ENCODE results near the gene NCBP3.

NCBP3 gene, protein sequence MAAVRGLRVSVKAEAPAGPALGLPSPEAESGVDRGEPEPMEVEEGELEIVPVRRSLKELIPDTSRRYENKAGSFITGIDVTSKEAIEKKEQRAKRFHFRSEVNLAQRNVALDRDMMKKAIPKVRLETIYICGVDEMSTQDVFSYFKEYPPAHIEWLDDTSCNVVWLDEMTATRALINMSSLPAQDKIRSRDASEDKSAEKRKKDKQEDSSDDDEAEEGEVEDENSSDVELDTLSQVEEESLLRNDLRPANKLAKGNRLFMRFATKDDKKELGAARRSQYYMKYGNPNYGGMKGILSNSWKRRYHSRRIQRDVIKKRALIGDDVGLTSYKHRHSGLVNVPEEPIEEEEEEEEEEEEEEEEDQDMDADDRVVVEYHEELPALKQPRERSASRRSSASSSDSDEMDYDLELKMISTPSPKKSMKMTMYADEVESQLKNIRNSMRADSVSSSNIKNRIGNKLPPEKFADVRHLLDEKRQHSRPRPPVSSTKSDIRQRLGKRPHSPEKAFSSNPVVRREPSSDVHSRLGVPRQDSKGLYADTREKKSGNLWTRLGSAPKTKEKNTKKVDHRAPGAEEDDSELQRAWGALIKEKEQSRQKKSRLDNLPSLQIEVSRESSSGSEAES

DNA sequence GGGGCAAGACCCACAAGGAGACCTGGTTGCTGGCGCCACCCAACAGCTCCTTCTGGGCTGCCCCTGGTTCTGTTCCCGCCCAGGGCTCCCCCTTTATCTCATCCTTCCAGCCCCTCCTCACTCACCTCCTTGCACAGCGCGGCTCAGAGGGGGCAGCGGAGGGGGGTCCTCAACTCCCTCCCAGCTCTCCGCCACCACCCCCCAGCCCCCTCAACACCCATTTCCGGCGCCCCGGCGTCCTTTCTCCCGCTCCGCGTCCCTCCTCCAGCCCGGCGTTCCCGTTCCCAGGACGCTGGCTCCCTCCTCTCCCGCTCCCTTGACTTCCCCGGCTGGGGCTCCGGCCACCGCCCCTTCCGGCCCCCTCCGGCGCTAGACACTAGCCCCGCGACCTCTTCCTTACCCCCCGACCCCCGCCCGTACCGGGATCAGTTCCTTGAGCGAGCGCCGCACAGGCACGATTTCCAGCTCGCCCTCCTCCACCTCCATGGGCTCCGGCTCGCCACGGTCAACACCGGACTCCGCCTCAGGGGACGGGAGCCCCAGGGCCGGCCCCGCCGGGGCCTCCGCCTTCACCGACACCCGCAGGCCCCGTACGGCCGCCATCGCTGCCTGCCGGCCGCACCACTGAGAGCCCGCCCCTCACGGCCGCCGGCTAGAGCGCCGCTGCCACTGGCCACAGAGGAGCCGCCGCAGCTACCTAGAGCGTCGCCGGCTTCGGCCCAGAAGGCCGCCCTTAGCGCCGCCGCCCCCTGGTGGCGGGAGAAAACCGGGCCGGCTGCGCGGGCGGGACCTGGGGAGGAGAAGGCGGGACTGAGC lies at the start of gene NCBP3:
TSS of gene NCBP3 (minus strand) at position 626 of the 816 bp plus-strand sequence. CDS start at position 603, 23 bp downstream.
- peaks cover 0 to 25% (median 14%) of the 10 kb centered on the region in 5 donors for H3K36me3 ChIP-seq (ENCODE audit: control insufficient read depth in 5 of 5, insufficient read depth in 5 of 5, low read length in 5 of 5)
- peaks cover 4 to 19% (median 10%) of the 10 kb centered on the region in 5 donors for H3K4me1 ChIP-seq (ENCODE audit: control insufficient read depth in 5 of 5, insufficient read depth in 5 of 5, low read length in 5 of 5)
- peak within 1 kb of the TSS; percentile 52 to 96 (median 93) for H3K9ac ChIP-seq (ENCODE audit: low read length in 5 of 5)
- peaks cover 0 to 5% (median 0%) of the 10 kb centered on the region in 5 donors for H3K27me3 ChIP-seq (ENCODE audit: control insufficient read depth in 5 of 5, insufficient read depth in 4 of 5, low read length in 5 of 5)
- no peaks in the 10 kb centered on the region for H3K9me3 ChIP-seq (ENCODE audit: control insufficient read depth in 5 of 5, low read length in 5 of 5)
- H3K4me3 ChIP-seq (ENCODE audit: low read depth in 1 of 5, low read length in 5 of 5): peak within 1 kb of the TSS; percentile 83 to 95 (median 90)
- peak within 1 kb of the TSS; percentile 83 for H3K27ac ChIP-seq (ENCODE audit: low read depth, low read length)

DNA sequence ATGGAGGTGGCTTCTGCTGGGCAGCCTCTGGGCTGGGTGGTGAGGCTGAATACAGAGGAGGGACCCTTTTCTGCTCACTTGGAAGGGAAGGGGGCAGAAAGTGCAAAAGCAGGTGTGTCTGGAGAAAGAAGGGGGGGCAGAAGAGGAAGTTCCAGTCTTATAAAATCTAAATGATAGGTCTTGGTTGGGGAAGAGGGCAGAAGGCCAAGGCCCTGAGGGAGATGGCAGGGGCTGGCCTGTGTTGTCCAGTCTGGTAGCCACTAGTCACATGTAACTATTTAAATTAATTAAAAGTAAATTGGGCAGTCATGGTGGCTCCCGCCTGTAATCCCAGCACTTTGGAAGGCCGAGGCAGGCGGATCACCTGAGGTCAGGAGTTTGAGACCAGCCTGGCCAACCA lies 49.3 kb upstream of the NCBP3 start:
- H3K36me3 ChIP-seq (ENCODE audit: control insufficient read depth in 5 of 5, insufficient read depth in 5 of 5, low read length in 5 of 5): no peaks in the 10 kb centered on the region
- peak overlapping the region; percentile 50 for H3K27ac ChIP-seq (ENCODE audit: low read depth, low read length)
- no peak overlapping the region for H3K9ac ChIP-seq (ENCODE audit: low read length in 5 of 5)
- peaks cover 0 to 2% (median 0%) of the 10 kb centered on the region in 5 donors for H3K27me3 ChIP-seq (ENCODE audit: control insufficient read depth in 5 of 5, insufficient read depth in 4 of 5, low read length in 5 of 5)
- peaks cover 6 to 50% (median 45%) of the 10 kb centered on the region in 5 donors for H3K4me1 ChIP-seq (ENCODE audit: control insufficient read depth in 5 of 5, insufficient read depth in 5 of 5, low read length in 5 of 5)
- no peak overlapping the region for H3K4me3 ChIP-seq (ENCODE audit: low read depth in 1 of 5, low read length in 5 of 5)
- no peaks in the 10 kb centered on the region for H3K9me3 ChIP-seq (ENCODE audit: control insufficient read depth in 5 of 5, low read length in 5 of 5)

DNA sequence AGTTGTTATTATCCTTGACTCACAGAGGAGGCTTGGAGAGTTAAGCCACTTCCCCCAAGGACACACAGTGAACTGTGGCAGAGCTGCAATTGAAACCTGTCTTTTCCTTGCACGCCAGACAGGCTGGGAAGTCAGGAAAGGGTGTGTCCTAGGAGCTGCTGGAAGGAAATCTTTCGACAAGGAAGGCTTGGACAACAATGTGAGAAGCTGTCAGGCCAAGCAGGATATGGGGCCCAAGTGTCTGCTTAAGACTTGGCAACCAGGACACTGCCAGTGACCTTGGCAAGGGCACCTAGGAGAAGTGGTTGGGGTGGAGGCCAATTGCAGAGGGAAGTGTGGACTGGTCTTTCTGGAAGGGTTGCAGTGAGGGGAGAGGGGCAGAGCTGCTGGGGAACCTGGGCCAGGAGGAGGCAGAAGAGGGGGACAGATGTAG lies 48.9 kb upstream of the NCBP3 start:
- Histone ChIP-seq H3K4me1 (ENCODE audit: control insufficient read depth in 5 of 5, insufficient read depth in 5 of 5, low read length in 5 of 5) (peaks cover 6 to 54% (median 49%) of the 10 kb centered on the region in 5 donors), H3K27me3 (ENCODE audit: control insufficient read depth in 5 of 5, insufficient read depth in 4 of 5, low read length in 5 of 5) (peaks cover 0 to 6% (median 0%) of the 10 kb centered on the region in 5 donors), H3K27ac (ENCODE audit: low read depth, low read length) (peak overlapping the region; percentile 50), H3K36me3 (ENCODE audit: control insufficient read depth in 5 of 5, insufficient read depth in 5 of 5, low read length in 5 of 5) (no peaks in the 10 kb centered on the region), H3K4me3 (ENCODE audit: low read depth in 1 of 5, low read length in 5 of 5) (no peak overlapping the region), H3K9ac (ENCODE audit: low read length in 5 of 5) (no peak overlapping the region), H3K9me3 (ENCODE audit: control insufficient read depth in 5 of 5, low read length in 5 of 5) (no peaks in the 10 kb centered on the region)

DNA sequence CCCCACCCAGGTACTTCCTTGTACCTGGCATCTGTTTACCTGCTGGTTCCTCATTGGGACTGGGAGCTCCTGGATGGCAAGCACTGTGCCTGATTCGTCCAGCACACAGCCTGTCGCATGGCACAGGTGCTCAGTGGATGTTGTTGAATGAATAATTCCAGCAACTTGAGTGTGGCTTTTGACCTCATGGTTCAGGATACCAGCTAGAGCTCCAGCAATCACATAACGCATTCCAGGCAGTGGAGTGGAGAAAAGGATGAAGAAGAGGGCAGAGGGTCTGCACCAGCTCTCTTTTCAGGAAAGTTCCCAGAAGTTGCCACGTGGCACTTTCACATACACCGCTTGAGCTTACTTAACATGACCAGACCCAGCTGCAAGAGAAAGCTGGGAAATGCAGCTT lies 48.1 kb upstream of the NCBP3 start:
- Histone ChIP-seq H3K27me3 (ENCODE audit: control insufficient read depth in 5 of 5, insufficient read depth in 4 of 5, low read length in 5 of 5) (peaks cover 0 to 6% (median 0%) of the 10 kb centered on the region in 5 donors), H3K9ac (ENCODE audit: low read length in 5 of 5) (no peak overlapping the region), H3K27ac (ENCODE audit: low read depth, low read length) (peak overlapping the region; percentile 2), H3K9me3 (ENCODE audit: control insufficient read depth in 5 of 5, low read length in 5 of 5) (no peaks in the 10 kb centered on the region), H3K4me1 (ENCODE audit: control insufficient read depth in 5 of 5, insufficient read depth in 5 of 5, low read length in 5 of 5) (peaks cover 6 to 61% (median 55%) of the 10 kb centered on the region in 5 donors), H3K4me3 (ENCODE audit: low read depth in 1 of 5, low read length in 5 of 5) (peak overlapping the region in 2 of 5 donors; percentile 28 to 64), H3K36me3 (ENCODE audit: control insufficient read depth in 5 of 5, insufficient read depth in 5 of 5, low read length in 5 of 5) (no peaks in the 10 kb centered on the region)

DNA sequence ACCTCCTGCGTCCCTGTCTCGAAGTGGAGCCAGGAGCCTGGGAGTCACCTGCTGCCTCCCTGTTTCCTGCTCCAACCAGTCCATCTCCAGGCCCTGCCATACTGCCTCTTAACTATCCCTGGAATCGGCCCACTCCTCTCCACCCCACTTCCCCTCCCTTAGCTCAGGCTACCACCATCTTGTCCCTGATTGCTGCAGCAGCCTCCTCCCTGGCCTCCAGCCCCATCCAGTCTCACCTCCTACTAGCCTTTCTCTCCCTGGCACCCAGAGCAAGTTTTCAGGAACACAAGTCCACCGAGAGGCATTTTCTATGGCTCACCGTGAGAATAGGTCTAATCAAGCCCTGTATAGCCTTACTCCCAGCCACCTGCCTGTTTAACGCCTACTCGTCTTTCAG lies 47.7 kb upstream of the NCBP3 start:
- Histone ChIP-seq H3K4me3 (ENCODE audit: low read depth in 1 of 5, low read length in 5 of 5) (peak overlapping the region; percentile 58 to 74 (median 66)), H3K27ac (ENCODE audit: low read depth, low read length) (peak overlapping the region; percentile 23), H3K36me3 (ENCODE audit: control insufficient read depth in 5 of 5, insufficient read depth in 5 of 5, low read length in 5 of 5) (no peaks in the 10 kb centered on the region), H3K27me3 (ENCODE audit: control insufficient read depth in 5 of 5, insufficient read depth in 4 of 5, low read length in 5 of 5) (peaks cover 0 to 6% (median 0%) of the 10 kb centered on the region in 5 donors), H3K9ac (ENCODE audit: low read length in 5 of 5) (peak overlapping the region; percentile 8 to 72 (median 69)), H3K4me1 (ENCODE audit: control insufficient read depth in 5 of 5, insufficient read depth in 5 of 5, low read length in 5 of 5) (peaks cover 6 to 66% (median 60%) of the 10 kb centered on the region in 5 donors), H3K9me3 (ENCODE audit: control insufficient read depth in 5 of 5, low read length in 5 of 5) (no peaks in the 10 kb centered on the region)

DNA sequence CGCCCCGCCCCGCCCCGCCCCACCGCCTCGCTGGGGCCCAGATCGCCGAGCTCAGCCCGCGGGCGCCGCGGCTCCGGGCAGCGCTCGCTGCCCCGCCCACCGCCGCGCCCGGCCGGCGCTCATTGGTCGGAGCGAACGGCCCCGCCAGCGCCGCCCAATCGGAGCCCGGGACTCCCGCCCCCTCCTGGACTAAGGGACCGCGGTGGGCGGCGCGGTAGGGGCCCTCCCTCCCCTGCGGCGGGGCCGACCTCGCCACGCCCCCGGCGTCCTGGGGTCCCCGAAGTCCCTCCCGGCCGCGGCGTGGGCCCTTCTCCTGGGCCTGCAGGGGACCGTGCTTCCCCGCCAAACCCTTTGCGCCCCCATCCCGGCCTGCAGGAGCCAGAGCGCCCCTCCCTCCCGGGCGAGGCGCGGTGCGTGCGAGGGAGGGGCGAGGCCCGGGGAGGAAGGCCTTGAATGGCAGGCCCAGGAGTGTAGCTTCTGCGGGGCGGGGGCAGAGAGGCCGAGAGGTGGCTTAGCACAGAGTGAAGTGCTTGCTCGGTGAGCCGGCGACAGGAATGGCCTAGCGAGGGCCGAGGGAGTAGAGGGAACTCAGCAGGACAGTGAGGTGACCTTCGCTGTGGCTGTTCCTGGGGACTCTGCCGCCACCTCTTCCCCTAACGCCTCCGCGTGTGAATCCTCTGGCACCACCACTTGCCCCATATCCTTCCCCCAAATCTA lies 47.1 kb upstream of the NCBP3 start, which contains the start of gene CAMKK1:
TSS of gene CAMKK1 (minus strand) at position 51 of the 717 bp plus-strand sequence. CDS start 7,366 bp downstream, outside the sequence.
- Histone ChIP-seq H3K9me3 (ENCODE audit: control insufficient read depth in 5 of 5, low read length in 5 of 5) (no peaks in the 10 kb centered on the region), H3K27ac (ENCODE audit: low read depth, low read length) (peak within 1 kb of the TSS; percentile 23), H3K4me1 (ENCODE audit: control insufficient read depth in 5 of 5, insufficient read depth in 5 of 5, low read length in 5 of 5) (peaks cover 6 to 70% (median 63%) of the 10 kb centered on the region in 5 donors), H3K9ac (ENCODE audit: low read length in 5 of 5) (peak within 1 kb of the TSS; percentile 8 to 72 (median 69)), H3K4me3 (ENCODE audit: low read depth in 1 of 5, low read length in 5 of 5) (peak within 1 kb of the TSS; percentile 58 to 74 (median 66)), H3K36me3 (ENCODE audit: control insufficient read depth in 5 of 5, insufficient read depth in 5 of 5, low read length in 5 of 5) (no peaks in the 10 kb centered on the region), H3K27me3 (ENCODE audit: control insufficient read depth in 5 of 5, insufficient read depth in 4 of 5, low read length in 5 of 5) (peaks cover 0 to 6% (median 0%) of the 10 kb centered on the region in 5 donors)

DNA sequence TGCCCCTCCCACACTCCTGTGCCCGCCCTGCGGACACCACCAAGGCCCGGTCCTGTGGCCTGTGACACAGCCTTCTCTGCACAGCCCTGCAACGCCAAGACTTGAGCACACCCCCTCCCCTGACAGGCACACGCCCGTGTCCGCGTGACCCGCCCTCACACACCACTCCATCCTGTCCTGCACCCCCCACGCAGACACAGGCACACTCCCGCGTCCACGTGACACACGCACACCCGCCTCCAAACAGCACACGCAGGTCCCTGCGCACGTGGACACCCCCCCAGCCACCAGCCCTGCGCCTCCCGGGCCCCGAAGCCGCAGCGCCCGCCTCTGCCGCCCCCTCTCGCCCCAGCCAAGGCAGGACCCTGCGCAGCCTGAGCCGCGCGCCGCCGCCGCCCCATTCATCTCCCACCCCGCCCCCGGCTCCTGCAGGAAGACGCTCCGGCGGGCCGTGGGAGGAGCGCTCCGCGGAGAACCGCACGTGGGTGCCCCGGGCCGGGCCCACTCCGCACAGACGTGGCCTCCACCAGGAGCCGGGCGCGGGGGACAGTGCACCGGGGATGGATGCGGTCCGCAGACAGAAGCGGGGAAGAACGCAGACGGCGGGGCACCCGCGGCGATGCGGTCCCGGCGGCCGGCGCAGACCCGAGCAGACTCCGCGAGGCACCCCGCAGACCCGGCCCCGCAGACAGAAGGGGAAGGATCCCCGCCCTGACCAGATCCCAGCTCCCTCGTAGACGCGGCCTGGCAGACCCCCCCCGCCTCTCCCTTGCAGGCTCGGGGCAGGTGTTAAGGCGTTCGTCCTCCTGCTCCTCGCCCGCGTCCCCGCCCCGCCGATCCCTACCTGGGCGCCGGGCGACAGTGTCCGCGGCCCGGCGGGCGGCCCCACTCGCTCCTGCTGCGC lies 46.3 kb upstream of the NCBP3 start:
- Histone ChIP-seq H3K9me3 (ENCODE audit: control insufficient read depth in 5 of 5, low read length in 5 of 5) (no peaks in the 10 kb centered on the region), H3K4me1 (ENCODE audit: control insufficient read depth in 5 of 5, insufficient read depth in 5 of 5, low read length in 5 of 5) (peaks cover 6 to 78% (median 71%) of the 10 kb centered on the region in 5 donors), H3K27ac (ENCODE audit: low read depth, low read length) (no peak overlapping the region), H3K36me3 (ENCODE audit: control insufficient read depth in 5 of 5, insufficient read depth in 5 of 5, low read length in 5 of 5) (no peaks in the 10 kb centered on the region), H3K9ac (ENCODE audit: low read length in 5 of 5) (peak overlapping the region in 3 of 5 donors; percentile 31 to 66 (median 64)), H3K27me3 (ENCODE audit: control insufficient read depth in 5 of 5, insufficient read depth in 4 of 5, low read length in 5 of 5) (peaks cover 0 to 9% (median 0%) of the 10 kb centered on the region in 5 donors), H3K4me3 (ENCODE audit: low read depth in 1 of 5, low read length in 5 of 5) (peak overlapping the region in 4 of 5 donors; percentile 47 to 71 (median 59))

DNA sequence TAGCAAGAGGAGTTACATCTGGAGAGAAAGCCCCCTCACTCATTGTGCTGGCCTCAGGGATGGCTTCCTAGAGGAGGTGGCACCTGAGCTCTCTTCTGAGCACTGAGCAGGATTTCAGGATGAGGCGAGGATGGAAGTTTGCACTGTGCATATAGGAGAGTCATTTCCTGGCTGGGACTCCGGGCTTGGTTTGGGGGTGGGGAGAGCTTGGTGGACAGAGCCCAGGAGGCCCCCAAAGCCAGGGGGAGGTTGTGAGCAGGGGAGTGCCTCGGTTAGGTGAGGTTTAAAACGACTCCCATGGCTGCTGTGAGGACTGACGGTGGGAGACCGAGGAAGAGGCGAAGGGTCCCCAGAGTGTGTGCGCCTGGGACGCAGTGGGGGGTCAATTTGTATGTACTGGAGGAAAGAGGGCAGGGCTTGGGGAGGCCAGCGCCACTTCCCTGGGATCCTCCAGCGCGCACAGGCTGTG lies 45.6 kb upstream of the NCBP3 start:
- H3K9me3 ChIP-seq (ENCODE audit: control insufficient read depth in 5 of 5, low read length in 5 of 5): no peaks in the 10 kb centered on the region
- peak overlapping the region in 1 of 5 donors; percentile 31 for H3K9ac ChIP-seq (ENCODE audit: low read length in 5 of 5)
- peak overlapping the region; percentile 9 to 71 (median 50) for H3K4me3 ChIP-seq (ENCODE audit: low read depth in 1 of 5, low read length in 5 of 5)
- no peak overlapping the region for H3K27ac ChIP-seq (ENCODE audit: low read depth, low read length)
- peaks cover 6 to 85% (median 78%) of the 10 kb centered on the region in 5 donors for H3K4me1 ChIP-seq (ENCODE audit: control insufficient read depth in 5 of 5, insufficient read depth in 5 of 5, low read length in 5 of 5)
- H3K27me3 ChIP-seq (ENCODE audit: control insufficient read depth in 5 of 5, insufficient read depth in 4 of 5, low read length in 5 of 5): peaks cover 0 to 13% (median 4%) of the 10 kb centered on the region in 5 donors
- no peaks in the 10 kb centered on the region for H3K36me3 ChIP-seq (ENCODE audit: control insufficient read depth in 5 of 5, insufficient read depth in 5 of 5, low read length in 5 of 5)

Measured in subcutaneous abdominal adipose tissue (tissue), 5 donors.